Measurements from ENCODE around the gene CHRNB4.

DNA sequence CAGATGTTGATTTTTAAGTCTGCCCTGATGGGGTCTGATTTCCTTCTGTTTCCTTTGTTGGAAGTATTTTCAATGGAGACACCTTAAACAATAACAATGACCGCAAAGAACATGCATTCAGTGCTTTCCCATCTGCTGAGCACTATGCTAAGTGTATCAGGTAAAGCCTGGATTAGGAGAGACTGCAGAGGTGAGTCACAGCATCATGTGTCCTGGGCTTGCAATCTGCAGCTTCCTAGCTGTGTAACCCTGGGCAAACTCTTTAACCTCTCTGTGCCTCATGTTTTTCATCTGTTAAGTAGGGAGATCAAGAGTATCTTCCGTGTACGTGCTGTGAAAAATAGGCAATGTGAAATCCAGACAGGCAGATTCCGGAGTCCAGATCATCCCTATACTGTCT is 13.3 kb upstream of the CHRNB4 start:
- TF ChIP-seq CTCF (conservative IDR thresholded peaks at IDR 0.05) = no peak
- no peak for TF ChIP-seq ZFX (IDR thresholded peaks at IDR 0.05)
